Vagina (tissue), 2 donors: ENCODE measurements around the gene CREB5.

ENCODE experiments used
- POLR2A ChIP-seq, 2 donors: fragments of 450-650 bp; IDR thresholded peaks; one replicate each; pipeline ENCODE4 v1.6.1; 2017; ENCODE audit warnings: antibody characterized with exemption in 2 of 2, mild to moderate bottlenecking in 2 of 2, moderate library complexity in 2 of 2
- POLR2AphosphoS5 ChIP-seq, 2 donors: sonication (generic); formaldehyde crosslinking; IDR thresholded peaks; one replicate each; pipeline ENCODE4 v1.9.0; 2017; ENCODE audit warnings: antibody characterized with exemption in 2 of 2, mild to moderate bottlenecking in 2 of 2, low read depth in 1 of 2; ENCODE audit not compliant: insufficient read depth in 1 of 2
- TF ChIP-seq, protein P1 (sequence below), 3 experiments: fragments of 450-650 bp in 2 of 3; fragments of 200-600 bp in 1 of 3; sonication (generic) in 1 of 3; IDR thresholded peaks; one replicate each; pipeline ENCODE4 v1.5.1; 2017 to 2019; ENCODE audit warnings: antibody characterized with exemption in 3 of 3, mild to moderate bottlenecking in 2 of 3, moderate library complexity in 2 of 3

DNA sequence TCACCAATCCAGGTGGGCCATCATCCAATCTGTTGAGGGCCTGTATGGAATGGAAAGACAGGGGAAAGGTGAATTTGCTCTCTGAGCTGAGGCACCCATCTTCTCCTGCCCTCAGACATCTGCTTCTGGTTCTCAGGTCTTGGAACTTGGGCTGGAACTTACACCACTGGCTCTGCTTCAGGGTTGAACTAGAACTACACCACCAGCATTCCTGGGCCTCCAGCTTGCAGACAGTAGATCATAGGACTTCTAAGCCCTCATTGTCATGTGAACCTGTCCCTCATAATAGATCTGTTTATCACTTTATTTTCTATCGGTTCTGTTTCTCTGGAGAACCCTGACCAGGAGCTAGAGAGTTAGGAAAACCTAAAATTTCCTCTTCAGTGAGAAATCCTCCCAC lies 233.5 kb downstream of the CREB5 start:
- TF ChIP-seq POLR2A (IDR thresholded peaks at IDR 0.05) (no peak), POLR2AphosphoS5 (IDR thresholded peaks at IDR 0.05; ENCODE audit: insufficient read depth in 1 of 2, low read depth in 1 of 2) (no peak)
- TF ChIP-seq, protein P1, sequence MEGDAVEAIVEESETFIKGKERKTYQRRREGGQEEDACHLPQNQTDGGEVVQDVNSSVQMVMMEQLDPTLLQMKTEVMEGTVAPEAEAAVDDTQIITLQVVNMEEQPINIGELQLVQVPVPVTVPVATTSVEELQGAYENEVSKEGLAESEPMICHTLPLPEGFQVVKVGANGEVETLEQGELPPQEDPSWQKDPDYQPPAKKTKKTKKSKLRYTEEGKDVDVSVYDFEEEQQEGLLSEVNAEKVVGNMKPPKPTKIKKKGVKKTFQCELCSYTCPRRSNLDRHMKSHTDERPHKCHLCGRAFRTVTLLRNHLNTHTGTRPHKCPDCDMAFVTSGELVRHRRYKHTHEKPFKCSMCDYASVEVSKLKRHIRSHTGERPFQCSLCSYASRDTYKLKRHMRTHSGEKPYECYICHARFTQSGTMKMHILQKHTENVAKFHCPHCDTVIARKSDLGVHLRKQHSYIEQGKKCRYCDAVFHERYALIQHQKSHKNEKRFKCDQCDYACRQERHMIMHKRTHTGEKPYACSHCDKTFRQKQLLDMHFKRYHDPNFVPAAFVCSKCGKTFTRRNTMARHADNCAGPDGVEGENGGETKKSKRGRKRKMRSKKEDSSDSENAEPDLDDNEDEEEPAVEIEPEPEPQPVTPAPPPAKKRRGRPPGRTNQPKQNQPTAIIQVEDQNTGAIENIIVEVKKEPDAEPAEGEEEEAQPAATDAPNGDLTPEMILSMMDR (IDR thresholded peaks at IDR 0.05) = no peak
